Myocyte (in vitro differentiated cells): Measurements from ENCODE around the gene C5orf34. TPM values are rescaled to one million over a fixed set of nuclear protein-coding genes. Genes with fewer than 3 reads are reported as not detected.
"Not testable (repeated sequence)": the region's sequence is repeated elsewhere in the genome, so short reads cannot be mapped to it uniquely, and the experiment has no call there.

ENCODE experiments used
- DNase-seq: peaks from one replicate; pipeline ENCODE4 v3.0.0-alpha.2; 2012; ENCODE audit warnings: low read depth
- total RNA-seq: library from RNA; depleted of rRNA; stranded (reverse); fragments of >200 nt; gene quantifications from 2 replicates; pipeline ENCODE4 v1.2.3, GENCODE V29; 2014

The C5orf34 gene
- total RNA-seq, 1 donor from 2014 or later, result 3.6 TPM

DNA sequence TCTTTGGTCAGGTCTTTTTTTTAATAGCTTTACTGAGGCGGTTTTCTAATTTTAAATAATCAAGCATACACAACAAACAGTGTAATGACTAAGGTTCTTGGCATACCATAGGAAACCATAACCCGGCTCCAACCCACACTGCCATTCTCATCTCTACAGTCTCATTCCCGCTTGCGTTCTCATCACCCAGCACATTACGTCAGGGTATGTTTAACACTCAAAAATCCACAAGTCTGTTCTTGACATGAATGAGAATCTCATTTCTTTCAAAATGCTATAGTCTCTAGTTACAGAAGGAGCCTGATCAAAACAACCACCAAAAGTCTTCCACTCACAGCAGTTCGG lies 505 bp downstream of the C5orf34 start:
- DNase-seq, result peak; percentile 77

DNA sequence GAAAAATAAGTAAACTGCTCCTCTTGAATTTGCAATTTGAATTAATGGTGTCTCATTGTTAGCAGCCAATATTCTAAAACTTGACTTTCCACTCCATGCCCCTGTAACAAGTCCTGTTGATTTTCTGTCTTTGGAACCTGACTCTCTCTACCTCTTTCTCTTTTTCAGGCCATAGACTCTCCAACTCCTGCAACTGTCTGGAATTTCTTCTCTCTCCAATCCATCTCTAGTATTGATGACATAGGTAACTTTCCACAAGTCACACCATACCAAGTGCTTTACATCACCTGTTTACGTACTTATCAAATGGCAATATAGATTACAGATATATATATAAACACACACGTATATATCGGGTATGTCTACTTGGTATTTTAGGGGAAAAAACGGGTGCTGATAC lies 923 bp downstream of the C5orf34 start:
- DNase-seq, result no peak

DNA sequence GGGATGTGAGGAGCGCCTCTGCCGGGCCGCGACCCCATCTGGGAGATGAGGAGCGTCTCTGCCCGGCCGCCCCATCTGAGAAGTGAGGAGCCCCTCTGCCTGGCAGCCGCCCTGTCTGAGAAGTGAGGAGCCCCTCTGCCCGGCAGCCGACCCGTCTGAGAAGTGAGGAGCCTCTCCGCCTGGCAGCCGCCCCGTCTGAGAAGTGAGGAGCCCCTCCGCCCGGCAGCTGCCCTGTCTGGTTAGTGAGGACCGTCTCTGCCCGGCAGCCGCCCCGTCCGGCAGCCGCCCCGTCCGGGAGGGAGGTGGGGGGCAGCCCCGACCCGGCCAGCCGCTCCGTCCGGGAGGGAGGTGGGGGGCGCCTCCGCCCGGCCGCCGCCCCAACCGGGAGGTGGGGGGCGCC lies 3.9 kb downstream of the C5orf34 start:
- DNase-seq, result not testable (repeated sequence)

DNA sequence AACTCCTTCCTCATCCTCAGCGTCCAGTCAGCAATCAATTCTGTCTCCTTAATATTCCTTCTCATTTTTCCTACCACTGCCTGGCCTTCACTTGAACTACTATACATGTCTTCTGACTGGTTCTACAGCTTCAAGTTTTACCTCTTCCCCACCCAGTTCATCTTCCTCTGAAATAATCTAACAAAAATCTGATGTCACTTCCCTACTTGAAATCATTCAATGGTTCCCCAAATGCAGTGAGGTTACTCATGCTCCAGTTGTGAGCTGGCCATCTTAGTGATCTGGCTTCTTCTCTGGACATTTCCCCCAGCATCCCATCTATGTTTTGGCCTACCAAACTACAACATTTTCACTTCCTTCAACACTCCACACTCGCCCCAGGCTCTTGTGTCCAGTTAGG lies 16.4 kb downstream of the C5orf34 start:
- DNase-seq, result no peak

DNA sequence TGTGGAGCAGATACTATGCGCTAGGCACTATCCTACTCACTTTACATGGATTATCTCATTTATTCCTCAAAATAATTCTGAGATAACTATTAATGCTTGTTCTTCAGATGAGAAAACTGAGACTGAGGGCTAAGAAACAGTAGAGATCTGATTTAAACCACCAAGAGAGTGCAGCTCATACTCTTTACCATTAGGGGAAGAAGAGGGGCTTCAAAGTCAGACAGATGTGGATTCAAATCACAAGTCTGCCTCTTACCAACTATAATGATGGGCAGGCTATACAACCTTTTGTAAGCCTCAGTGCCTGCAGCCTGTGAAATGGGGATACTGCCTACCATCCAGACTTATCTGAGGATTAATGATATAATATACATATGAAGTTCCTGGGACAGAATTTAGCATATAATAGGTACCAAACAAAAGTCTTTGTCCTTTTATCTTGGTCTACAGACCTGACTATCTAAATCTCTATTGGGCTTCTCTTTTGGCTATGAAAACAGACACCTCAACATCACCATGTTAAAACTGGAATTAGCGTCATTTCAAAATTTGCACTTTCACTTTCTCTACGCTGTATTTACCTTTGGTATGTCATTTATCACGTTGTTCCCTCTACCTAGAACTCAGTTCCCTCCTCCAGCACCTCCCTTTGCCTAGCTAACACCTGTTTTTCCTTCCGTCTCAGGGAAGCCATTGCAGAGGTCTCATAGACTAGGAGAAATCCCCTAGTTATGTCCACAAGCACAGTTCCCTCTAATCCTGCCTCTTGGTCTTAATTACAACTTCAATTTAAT lies 17.4 kb downstream of the C5orf34 start:
- no peak for DNase-seq

DNA sequence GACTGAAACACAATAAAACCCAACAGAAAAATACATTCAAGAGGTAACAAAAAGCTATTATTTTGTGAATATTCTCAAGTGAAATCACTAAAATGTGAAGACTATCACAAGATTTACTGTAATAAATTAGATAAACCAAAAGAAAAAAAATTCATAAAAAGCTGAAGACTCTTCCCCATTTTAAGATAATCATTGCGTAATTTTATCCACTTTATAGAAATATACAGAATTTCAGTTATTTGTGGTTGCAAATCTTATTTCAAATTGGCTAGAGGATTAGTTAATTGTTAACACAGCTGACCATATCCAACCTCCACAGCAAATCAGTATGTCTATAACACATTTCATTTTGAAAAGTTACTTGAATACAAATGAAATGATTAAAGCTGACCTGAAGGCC lies 23.6 kb downstream of the C5orf34 start:
- no peak for DNase-seq

DNA sequence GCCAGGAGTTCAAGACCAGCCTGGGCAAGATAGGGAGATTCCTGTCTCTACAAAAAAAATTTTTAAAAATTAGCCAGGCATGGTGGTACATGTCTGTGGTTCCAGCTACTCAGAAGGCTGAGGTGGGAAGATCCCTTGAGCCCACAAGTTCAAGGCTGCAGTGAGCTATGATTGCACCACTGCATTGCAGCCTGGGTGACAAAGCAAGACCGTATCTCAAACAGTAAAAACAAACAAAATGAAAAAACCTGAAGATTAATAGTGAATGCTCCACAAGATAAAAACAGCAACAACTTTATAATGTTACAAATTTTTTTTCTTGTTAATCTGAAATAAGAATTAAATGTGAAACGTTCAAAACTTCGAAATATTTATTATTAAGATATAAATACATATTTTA lies 28.6 kb downstream of the C5orf34 start:
- no peak for DNase-seq

DNA sequence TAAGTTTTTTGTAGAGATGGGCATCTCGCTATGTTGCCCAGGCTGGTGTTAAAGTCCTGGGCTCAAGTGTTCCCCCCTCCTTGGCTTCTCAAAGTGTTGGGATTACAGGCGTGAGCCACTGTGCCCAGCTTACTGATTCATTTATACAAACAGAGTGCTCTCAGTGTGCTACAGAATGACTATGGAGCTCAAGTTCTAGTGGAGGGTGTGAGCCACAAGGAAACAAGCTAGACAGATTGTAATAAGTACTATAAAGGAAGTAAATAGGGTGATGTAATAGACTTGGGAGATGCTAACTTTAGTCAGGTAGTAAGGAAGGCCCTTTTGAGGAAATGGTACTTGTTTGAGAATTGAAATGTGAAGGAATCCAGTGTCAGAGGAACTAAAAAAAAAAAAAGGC lies 29.5 kb downstream of the C5orf34 start:
- DNase-seq, result no peak

DNA sequence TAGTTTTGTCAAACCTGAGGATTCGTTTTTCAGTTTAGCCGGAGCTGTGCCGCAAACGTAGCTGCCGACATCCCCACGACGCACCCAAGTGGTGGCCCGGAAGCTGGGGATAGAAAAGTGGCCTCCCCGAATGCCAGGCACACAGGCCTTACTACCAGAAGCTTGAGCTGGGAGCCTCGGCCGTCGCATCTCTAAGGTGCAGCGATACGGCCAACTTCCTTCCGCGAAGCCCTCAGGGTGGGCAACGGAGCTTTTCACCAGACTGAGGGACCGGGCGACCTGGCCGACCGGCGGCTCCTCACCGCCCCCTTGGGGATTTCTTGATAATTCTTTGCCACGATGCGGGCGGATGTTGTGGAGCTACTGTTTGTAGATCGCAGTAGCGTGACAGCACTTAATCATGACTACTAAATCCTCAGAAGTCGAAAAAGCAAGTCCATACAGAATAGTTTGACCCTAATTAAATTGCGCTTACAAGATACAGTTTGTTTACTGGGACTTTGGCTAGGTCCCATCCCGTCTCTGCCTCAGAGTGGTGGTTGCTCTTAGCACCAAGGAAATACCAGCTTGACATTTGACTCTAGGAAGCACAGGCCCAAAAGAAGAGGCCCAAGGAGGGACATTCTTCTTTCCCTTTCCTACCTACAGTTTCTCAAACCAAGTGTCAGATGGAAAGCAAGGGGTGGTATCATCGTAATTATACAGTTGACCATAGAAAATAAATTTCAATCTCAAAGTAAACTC lies 30.7 kb downstream of the C5orf34 start:
- DNase-seq, result peak; percentile 89

DNA sequence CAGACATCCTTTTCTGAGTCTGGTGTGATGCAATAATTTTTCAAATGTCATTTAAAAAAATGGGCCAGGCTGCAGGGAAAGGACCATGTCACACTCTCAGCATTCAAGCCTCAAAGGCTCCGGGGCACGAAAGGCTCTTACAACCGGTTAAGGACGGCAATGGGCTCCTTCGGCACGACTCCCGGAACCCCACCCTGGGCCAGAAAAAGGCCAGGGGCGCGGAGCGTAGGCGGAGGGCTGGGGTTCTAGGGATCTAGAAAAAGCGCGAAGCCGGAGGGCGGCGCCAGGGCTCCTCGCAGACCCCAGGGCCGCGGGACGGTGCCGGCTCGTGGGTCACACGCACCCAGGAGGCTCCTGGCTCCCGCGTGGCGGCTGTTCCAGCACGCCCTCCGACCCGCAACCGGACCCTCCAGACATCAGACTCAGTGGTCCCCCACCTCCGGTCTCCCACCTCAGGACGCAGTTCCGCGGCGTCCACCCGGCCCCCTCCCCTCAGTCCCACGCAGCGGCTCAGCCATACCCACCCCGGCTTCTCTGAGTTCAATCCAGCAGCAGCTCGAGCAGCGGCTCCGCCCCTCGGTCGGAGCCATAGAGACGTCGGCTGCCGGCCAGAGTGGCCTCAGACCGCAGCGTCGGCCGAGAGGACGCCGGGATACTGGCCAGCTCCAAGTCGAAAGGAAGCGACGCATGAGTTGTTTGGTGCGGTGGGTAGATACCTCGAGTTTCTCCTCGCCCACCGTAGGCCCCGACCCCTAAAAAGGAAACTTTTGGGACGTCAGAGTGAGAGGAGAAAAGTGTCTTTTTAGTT lies 31.4 kb downstream of the C5orf34 start, which contains the start of gene TMEM267:
TMEM267 (minus strand) TSS at position 568 of the 808 bp plus-strand sequence. CDS start 29,896 bp downstream, outside the sequence.
- peak; percentile 96 for DNase-seq

DNA sequence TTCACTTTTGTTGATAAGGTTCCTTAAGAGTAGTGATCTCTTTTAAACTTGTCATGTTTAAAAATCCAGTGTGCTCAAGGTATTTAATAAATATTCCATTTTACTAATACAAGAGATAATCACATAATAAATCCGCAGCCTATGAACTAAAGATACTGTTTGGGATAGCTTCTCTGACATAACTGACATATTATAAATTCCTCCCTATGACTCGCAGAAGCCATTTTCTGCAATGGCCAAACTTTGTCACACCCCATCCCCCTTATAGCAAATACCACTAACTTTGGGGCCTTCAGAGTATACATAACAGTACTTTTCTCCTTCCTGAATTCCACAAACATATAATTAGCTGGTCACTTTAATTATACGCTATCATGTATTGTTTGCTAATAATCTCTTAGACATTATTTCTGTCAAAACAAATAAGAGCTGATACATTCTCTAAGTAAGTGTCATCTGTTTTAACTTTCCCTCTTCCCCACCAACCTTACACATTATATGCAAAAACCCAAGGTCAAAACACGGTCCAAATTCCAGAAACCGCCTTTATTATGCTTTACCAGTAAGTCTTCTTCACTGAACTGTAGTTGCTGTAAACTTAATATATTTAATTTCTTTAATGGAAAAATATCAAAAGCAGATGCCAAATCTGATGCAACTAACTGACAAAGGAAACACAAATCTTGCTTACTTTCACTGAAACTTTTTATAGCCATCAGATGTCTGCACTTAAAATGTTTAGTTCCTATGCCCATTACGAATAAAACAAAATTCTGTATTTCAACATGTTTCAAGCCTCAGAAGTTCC lies 32.3 kb downstream of the C5orf34 start:
- DNase-seq, result peak; percentile 43

DNA sequence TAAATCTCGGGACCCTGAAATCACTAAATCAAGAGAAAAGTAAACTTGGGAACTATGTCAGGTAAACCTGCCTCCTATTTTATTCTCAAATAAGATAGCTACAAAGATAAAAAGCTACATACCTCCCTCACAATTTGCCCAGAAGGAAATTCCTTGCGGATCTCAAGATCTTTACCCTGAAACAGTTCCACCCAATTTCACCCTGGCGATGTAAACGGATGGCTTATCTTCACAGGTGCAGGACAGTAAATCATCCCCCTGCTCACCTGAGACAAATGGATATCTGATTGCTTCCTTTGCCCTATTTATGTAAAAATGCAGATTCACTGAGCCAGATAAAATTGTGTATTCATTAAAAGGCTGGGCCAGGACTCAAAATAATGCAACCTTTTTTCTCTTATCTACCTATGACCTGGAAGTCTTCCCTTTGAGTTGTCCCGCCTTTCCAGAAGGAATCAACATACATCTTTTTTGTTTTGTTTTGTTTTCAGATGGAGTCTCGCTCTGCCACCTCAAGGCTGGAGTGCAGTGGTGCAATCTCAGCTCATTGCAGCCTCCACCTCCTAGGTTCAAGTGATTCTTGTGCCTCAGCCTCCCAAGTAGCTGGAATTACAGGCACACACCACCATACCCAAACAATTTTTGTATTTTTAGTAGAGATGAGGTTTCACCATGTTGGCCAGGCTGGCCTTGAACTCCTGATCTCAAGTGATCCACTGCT lies 45.1 kb downstream of the C5orf34 start:
- no peak for DNase-seq

DNA sequence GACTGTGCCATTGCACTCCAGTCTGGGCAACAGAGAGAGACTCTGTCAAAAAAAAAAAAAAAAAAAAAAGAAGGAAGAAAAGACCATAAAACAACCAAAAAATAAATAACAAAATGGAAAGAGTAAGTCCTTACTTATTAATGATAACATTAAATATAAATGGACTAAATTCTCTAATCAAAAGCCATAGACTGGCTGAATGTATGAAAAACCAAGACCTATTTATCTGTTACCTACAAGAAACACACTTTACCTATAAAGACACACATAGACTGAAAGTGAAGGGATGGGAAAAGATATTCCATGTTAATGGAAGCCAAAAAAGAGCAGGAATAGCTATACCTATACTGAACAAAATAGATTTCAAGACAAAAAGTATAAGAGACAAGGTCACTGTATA lies 47.8 kb downstream of the C5orf34 start:
- no peak for DNase-seq

DNA sequence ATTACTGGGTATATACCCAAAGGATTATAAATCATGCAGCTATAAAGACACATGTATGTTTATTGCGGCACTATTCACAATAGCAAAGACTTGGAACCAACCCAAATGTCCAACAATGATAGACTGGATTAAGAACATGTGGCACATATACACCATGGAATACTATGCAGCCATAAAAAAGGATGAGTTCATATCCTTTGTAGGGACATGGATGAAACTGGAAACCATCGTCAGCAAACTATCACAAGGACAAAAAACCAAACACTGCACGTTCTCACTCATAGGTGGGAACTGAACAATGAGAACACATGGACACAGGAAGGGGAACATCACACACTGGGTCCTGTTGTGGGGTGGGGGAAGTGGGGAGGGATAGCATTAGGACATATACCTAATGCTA lies 49.5 kb downstream of the C5orf34 start:
- not testable (repeated sequence) for DNase-seq

DNA sequence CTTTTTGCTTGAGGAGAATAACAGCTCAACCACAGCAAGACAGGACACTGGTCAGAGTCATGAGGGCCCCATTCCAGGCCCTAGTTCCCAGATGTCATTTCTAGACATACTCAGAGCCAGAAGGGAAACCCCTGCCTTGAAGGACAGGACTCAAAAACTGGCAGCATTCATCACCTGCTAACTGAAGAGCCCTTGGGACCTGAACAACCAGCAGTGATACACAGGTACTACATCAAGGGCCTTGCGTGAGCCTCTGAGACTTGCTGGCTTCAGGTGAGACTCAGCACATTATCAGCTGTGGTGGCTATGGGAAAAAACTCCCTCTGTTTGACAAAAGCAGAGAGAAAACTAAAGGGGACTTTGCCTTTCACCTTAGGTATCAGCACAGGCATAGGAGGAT lies 53.9 kb downstream of the C5orf34 start:
- DNase-seq, result no peak

DNA sequence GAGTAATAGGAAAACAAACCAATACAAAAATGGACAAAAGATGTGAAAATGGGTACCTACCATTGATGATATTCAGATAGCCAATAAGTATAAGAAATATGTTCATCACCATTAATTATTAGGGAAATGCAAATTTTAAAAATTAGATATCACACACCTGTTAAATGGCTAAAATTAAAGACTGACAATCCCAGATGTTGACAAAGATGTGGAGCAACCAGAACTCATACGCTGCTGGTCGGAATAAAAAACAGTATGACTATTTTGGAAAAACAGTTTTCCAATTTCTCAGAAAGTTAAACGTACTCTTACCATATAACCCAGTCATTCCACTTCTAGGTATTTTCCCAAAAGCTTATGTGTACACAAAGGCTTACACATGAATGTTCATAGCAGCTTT lies 58.4 kb downstream of the C5orf34 start:
- no peak for DNase-seq

DNA sequence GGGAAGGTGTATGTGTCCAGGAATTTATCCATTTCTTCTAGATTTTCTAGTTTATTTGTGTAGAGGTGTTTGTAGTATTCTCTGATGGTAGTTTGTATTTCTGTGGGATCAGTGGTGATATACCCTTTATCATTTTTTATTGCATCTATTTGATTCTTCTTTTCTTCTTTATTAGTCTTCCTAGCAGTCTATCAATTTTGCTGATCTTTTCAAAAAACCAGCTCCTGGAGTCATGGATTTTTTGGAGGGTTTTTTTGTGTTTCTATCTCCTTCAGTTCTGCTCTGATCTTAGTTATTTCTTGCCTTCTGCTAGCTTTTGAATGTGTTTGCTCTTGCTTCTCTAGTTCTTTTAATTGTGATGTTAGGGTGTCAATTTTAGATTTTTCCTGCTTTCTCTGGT lies 73.4 kb downstream of the C5orf34 start:
- not testable (repeated sequence) for DNase-seq

DNA sequence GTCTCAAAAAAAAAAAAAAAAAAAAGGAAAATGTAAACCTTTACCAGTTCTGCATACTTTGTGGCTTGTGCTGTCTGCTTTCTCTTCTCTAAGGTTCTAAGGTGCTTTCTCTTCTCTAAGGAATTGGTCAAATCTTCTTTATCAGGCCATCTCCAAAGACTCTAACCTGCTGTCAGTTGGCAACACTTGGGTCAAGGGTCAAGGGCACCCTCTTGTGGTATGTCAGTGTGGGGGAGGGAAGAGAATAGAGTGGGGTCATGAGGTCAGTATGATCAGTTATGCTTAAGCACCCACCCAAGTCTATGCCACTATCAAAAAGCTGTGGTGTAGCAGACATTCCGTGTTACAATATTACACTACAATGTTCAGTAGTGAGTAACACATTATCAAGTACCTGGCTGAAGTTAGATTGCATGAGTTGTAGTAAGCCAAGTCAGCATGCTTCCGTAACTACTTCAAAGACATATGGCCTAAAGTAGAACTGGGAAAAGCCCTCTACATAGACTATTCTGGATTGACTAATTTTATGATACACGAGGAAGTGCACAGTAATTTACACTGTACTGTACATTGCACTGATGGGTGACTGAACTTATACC lies 77.8 kb downstream of the C5orf34 start:
- no peak for DNase-seq
